Measurements from ENCODE around the gene KCNQ1. TPM values are rescaled to one million over a fixed set of nuclear protein-coding genes. Genes with fewer than 3 reads are reported as not detected.

The KCNQ1 gene
- total RNA-seq, 1 donor from 2014 or later, result 52.9 TPM

- ATAC-seq (no peak), DNase-seq (no peak)
- no peak for TF ChIP-seq CTCF (IDR thresholded peaks at IDR 0.05)
- Histone ChIP-seq H3K4me3 (no peak overlapping the region), H3K4me1 (no peaks in the 10 kb centered on the region), H3K27ac (no peak overlapping the region), H3K27me3 (no peaks in the 10 kb centered on the region), H3K36me3 (no peaks in the 10 kb centered on the region), H3K9me3 (no peaks in the 10 kb centered on the region)
- intact Hi-C loops (cut with DNase I), result no loop called here
These were observed 223.1 kb downstream of the KCNQ1 start for GRCh38 chr11:2667940-2668339.

- Histone ChIP-seq H3K36me3 (no peaks in the 10 kb centered on the region), H3K27ac (no peak overlapping the region), H3K9me3 (no peaks in the 10 kb centered on the region), H3K27me3 (no peaks in the 10 kb centered on the region), H3K4me3 (no peak overlapping the region), H3K4me1 (no peaks in the 10 kb centered on the region)
- DNase-seq (no peak), ATAC-seq (no peak)
- no peak for TF ChIP-seq CTCF (IDR thresholded peaks at IDR 0.05)
- intact Hi-C loops (cut with DNase I), result no loop called here
These were observed 224.1 kb downstream of the KCNQ1 start for GRCh38 chr11:2668876-2669275.

- no peak overlapping the region for H3K27ac ChIP-seq
- H3K4me1 ChIP-seq, result peaks cover 7% of the 10 kb centered on the region
- intact Hi-C loops (cut with DNase I), result no loop called here
- DNase-seq (no peak), ATAC-seq (no peak)
- no peak overlapping the region for H3K4me3 ChIP-seq
- TF ChIP-seq CTCF (IDR thresholded peaks at IDR 0.05), result no peak
- H3K36me3 ChIP-seq, result no peaks in the 10 kb centered on the region
- H3K9me3 ChIP-seq, result no peaks in the 10 kb centered on the region
- no peaks in the 10 kb centered on the region for H3K27me3 ChIP-seq
These were observed 225.0 kb downstream of the KCNQ1 start for GRCh38 chr11:2669634-2670469.

- ATAC-seq, result no peak
- Histone ChIP-seq H3K4me1 (peaks cover 13% of the 10 kb centered on the region), H3K27me3 (no peaks in the 10 kb centered on the region), H3K4me3 (no peak overlapping the region), H3K36me3 (no peaks in the 10 kb centered on the region), H3K9me3 (no peaks in the 10 kb centered on the region), H3K27ac (no peak overlapping the region)
- intact Hi-C loops (cut with DNase I), result no loop called here
- DNase-seq, result peak; percentile 43
- TF ChIP-seq CTCF (IDR thresholded peaks at IDR 0.05), result no peak
These were observed 225.8 kb downstream of the KCNQ1 start for GRCh38 chr11:2670541-2671100.

- Histone ChIP-seq H3K9me3 (no peaks in the 10 kb centered on the region), H3K27me3 (no peaks in the 10 kb centered on the region), H3K36me3 (no peaks in the 10 kb centered on the region), H3K4me3 (no peak overlapping the region), H3K4me1 (peaks cover 13% of the 10 kb centered on the region), H3K27ac (no peak overlapping the region)
- no peak for ATAC-seq
- no peak for TF ChIP-seq CTCF (IDR thresholded peaks at IDR 0.05)
- intact Hi-C loops (cut with DNase I), result no loop called here
- DNase-seq, result no peak
These were observed 226.9 kb downstream of the KCNQ1 start for GRCh38 chr11:2671748-2672147.

Measured in upper lobe of right lung (tissue), 1 donor.